G401 (cell line): Measurements from ENCODE around the gene PASK. TPM values are rescaled to one million over a fixed set of nuclear protein-coding genes. Genes with fewer than 3 reads are reported as not detected.
"Not testable (repeated sequence)": the region's sequence is repeated elsewhere in the genome, so short reads cannot be mapped to it uniquely, and the experiment has no call there.

ENCODE experiments used
- DNase-seq: peaks from one replicate; pipeline ENCODE4 v3.0.0-alpha.2; 2015; ENCODE audit warnings: low spot score
- in situ Hi-C: cut with HindIII; loops from 2 replicates; pipeline ENCODE4 v1.10.0; 2016; ENCODE audit warnings: low sequenced_read_pairs, mixed read lengths
- total RNA-seq: library from RNA; depleted of rRNA; stranded (reverse); fragments of >200 nt; shearing (Covaris generic); gene quantifications from 2 replicates; pipeline ENCODE4 v1.2.3, GENCODE V29; 2014; rRNA removed

PASK gene
- 14.7 and 20.7 TPM in 2 replicates for total RNA-seq

GRCh38 chr2:241148891-241149674 lies at the start of gene PASK:
TSS of gene PASK (minus strand) at chr2:241149472. CDS start at chr2:241143032, 6,440 bp downstream.
- peak; percentile 98 for DNase-seq
- in situ Hi-C loops = no loop called here

- in situ Hi-C loops = no loop called here
Measured at GRCh38 chr2:241198381-241199279, 49.4 kb upstream of the PASK start.

GRCh38 chr2:241197947-241198346 lies 48.7 kb upstream of the PASK start:
- DNase-seq = no peak
- in situ Hi-C loops = no loop called here

More at GRCh38 chr2:241198381-241199279, 49.4 kb upstream of the PASK start:
- no peak for DNase-seq

- DNase-seq, in situ Hi-C loops: not testable (repeated sequence)
Measured at GRCh38 chr2:241197246-241197645, 48.0 kb upstream of the PASK start.

GRCh38 chr2:241195506-241196130 lies 46.3 kb upstream of the PASK start:
- DNase-seq = no peak
- in situ Hi-C loops = no loop called here

GRCh38 chr2:241194811-241195210 lies 45.5 kb upstream of the PASK start:
- DNase-seq = no peak
- in situ Hi-C loops = no loop called here

- DNase-seq = no peak
- in situ Hi-C loops = no loop called here
Measured at GRCh38 chr2:241193271-241193670, 44.0 kb upstream of the PASK start.

- DNase-seq = no peak
- in situ Hi-C loops = no loop called here
Measured at GRCh38 chr2:241191081-241191480, 41.8 kb upstream of the PASK start.

GRCh38 chr2:241190291-241190981 lies 41.2 kb upstream of the PASK start:
- DNase-seq = no peak
- in situ Hi-C loops = no loop called here

GRCh38 chr2:241189856-241190201 lies 40.6 kb upstream of the PASK start:
- in situ Hi-C loops = no loop called here
- DNase-seq = no peak

- in situ Hi-C loops = no loop called here
- DNase-seq = no peak
Measured at GRCh38 chr2:241189093-241189855, 40.0 kb upstream of the PASK start.

- in situ Hi-C loops = no loop called here
- DNase-seq = no peak
Measured at GRCh38 chr2:241188361-241189092, 39.3 kb upstream of the PASK start, which contains the start of gene ANO7. TSS of gene ANO7 (plus strand) at chr2:241188677. CDS start at chr2:241190064, 1,387 bp downstream.

- in situ Hi-C loops = no loop called here
- no peak for DNase-seq
Measured at GRCh38 chr2:241187918-241188234, 38.6 kb upstream of the PASK start.

GRCh38 chr2:241187101-241187917 lies 38.0 kb upstream of the PASK start:
- DNase-seq = no peak
- in situ Hi-C loops = no loop called here

- in situ Hi-C loops = no loop called here
- no peak for DNase-seq
Measured at GRCh38 chr2:241185961-241186360, 36.7 kb upstream of the PASK start.

GRCh38 chr2:241184901-241185300 lies 35.6 kb upstream of the PASK start:
- no peak for DNase-seq
- in situ Hi-C loops = no loop called here

GRCh38 chr2:241183221-241183620 lies 33.9 kb upstream of the PASK start:
- DNase-seq = no peak
- in situ Hi-C loops = no loop called here
